Astrocyte (in vitro differentiated cells and primary cell): Measurements from ENCODE around the gene TTC23L. TPM values are rescaled to one million over a fixed set of nuclear protein-coding genes. Genes with fewer than 3 reads are reported as not detected.
"Not testable (repeated sequence)": the region's sequence is repeated elsewhere in the genome, so short reads cannot be mapped to it uniquely, and the experiment has no call there.

Experiments used
- DNase-seq: peaks from one replicate; pipeline ENCODE4 v3.0.0-alpha.2; 2010; ENCODE audit warnings: low read depth
- FAIRE-seq: peaks from 2 replicates; lab custom pipeline; 2011; peaks lifted over from hg19 to GRCh38; lab: Jason Lieb, UNC
- H2AFZ ChIP-seq: 2 replicates; pipeline ENCODE4 v1.6.0; 2012; ENCODE audit warnings: low read depth, low read length, inconsistent platforms
- H3K27ac ChIP-seq: 2 replicates; pipeline ENCODE4 v1.5.1; 2011; ENCODE audit warnings: low read depth, low read length, inconsistent platforms
- H3K27me3 ChIP-seq: 2 replicates; pipeline ENCODE4 v1.6.0; 2011; ENCODE audit warnings: low read length, inconsistent platforms; ENCODE audit not compliant: insufficient read depth
- H3K36me3 ChIP-seq: 2 replicates; pipeline ENCODE4 v1.5.1; 2011; ENCODE audit warnings: low read length, inconsistent platforms; ENCODE audit not compliant: insufficient read depth
- H3K4me1 ChIP-seq: 2 replicates; pipeline ENCODE4 v1.5.1; 2011; ENCODE audit warnings: low read length, inconsistent platforms; ENCODE audit not compliant: insufficient read depth
- H3K4me2 ChIP-seq: 2 replicates; pipeline ENCODE4 v1.6.0; 2012; ENCODE audit warnings: low read length, inconsistent platforms
- H3K4me3 ChIP-seq: 2 replicates; pipeline ENCODE4 v1.5.1; 2011; ENCODE audit warnings: low read depth, mild to moderate bottlenecking, low read length, inconsistent platforms; ENCODE audit not compliant: insufficient read depth
- H3K79me2 ChIP-seq: 2 replicates; pipeline ENCODE4 v1.6.0; 2012; ENCODE audit warnings: mild to moderate bottlenecking, low read length, inconsistent platforms; ENCODE audit not compliant: insufficient read depth
- H3K9ac ChIP-seq: 2 replicates; pipeline ENCODE4 v1.6.0; 2012; ENCODE audit warnings: mild to moderate bottlenecking, low read length, inconsistent platforms
- H3K9me3 ChIP-seq: 2 replicates; pipeline ENCODE4 v1.5.1; 2012; ENCODE audit warnings: low read depth, mild to moderate bottlenecking, low read length, inconsistent platforms; ENCODE audit not compliant: insufficient read depth
- H4K20me1 ChIP-seq: 2 replicates; pipeline ENCODE4 v1.6.0; 2012; ENCODE audit warnings: low read length, inconsistent platforms; ENCODE audit not compliant: insufficient read depth
- H3K27ac Mint-ChIP-seq: one replicate; pipeline ENCODE4 v1.8.0; 2021; ENCODE audit warnings: mild to moderate bottlenecking, mixed read lengths; ENCODE audit not compliant: unreplicated experiment
- H3K27me3 Mint-ChIP-seq: one replicate; pipeline ENCODE4 v1.8.0; 2021; ENCODE audit warnings: low read depth, mixed read lengths; ENCODE audit not compliant: unreplicated experiment
- H3K36me3 Mint-ChIP-seq: one replicate; pipeline ENCODE4 v1.8.0; 2021; ENCODE audit warnings: low read depth, mixed read lengths; ENCODE audit not compliant: unreplicated experiment
- H3K4me1 Mint-ChIP-seq: one replicate; pipeline ENCODE4 v1.8.0; 2021; ENCODE audit warnings: low read depth, mixed read lengths; ENCODE audit not compliant: unreplicated experiment
- H3K4me3 Mint-ChIP-seq: one replicate; pipeline ENCODE4 v1.8.0; 2021; ENCODE audit warnings: mild to moderate bottlenecking, moderate library complexity, mixed read lengths; ENCODE audit not compliant: unreplicated experiment
- H3K9me3 Mint-ChIP-seq: one replicate; pipeline ENCODE4 v1.8.0; 2021; ENCODE audit warnings: mild to moderate bottlenecking, mixed read lengths; ENCODE audit not compliant: unreplicated experiment
- EZH2 ChIP-seq: IDR thresholded peaks from 2 replicates; pipeline ENCODE4 v1.6.1; 2012; ENCODE audit warnings: mild to moderate bottlenecking, low read length, inconsistent platforms; ENCODE audit not compliant: insufficient read depth
- total RNA-seq: library from RNA; stranded (reverse); gene quantifications from 2 replicates; pipeline ENCODE4 v1.2.1, GENCODE V29; 2021
- TF ChIP-seq, protein P1 (sequence below): IDR thresholded peaks from 2 replicates; pipeline ENCODE4 v1.5.1; 2011; ENCODE audit warnings: low read depth, mild to moderate bottlenecking, inconsistent platforms, low read length, moderate library complexity; ENCODE audit not compliant: insufficient read depth

TTC23L gene
- total RNA-seq, 1 donor from 2014 or later: 0.16 TPM

- no peak overlapping the region for H3K9ac ChIP-seq
- FAIRE-seq (no peak), DNase-seq (no peak)
- peaks cover 22% of the 10 kb centered on the region for H3K4me1 ChIP-seq
- H3K4me1 Mint-ChIP-seq: peaks cover 18% of the 10 kb centered on the region
- no peaks in the 10 kb centered on the region for H3K9me3 Mint-ChIP-seq
- H3K36me3 ChIP-seq: peaks cover 18% of the 10 kb centered on the region
- H3K9me3 ChIP-seq: no peaks in the 10 kb centered on the region
- H3K4me3 Mint-ChIP-seq: no peak overlapping the region
- H3K79me2 ChIP-seq: peaks cover 80% of the 10 kb centered on the region
- peaks cover 8% of the 10 kb centered on the region for H4K20me1 ChIP-seq
- H3K36me3 Mint-ChIP-seq: peaks cover 5% of the 10 kb centered on the region
- H3K27ac ChIP-seq: no peak overlapping the region
- no peak overlapping the region for H3K27ac Mint-ChIP-seq
- H2AFZ ChIP-seq: no peak overlapping the region
- TF ChIP-seq, protein P1, sequence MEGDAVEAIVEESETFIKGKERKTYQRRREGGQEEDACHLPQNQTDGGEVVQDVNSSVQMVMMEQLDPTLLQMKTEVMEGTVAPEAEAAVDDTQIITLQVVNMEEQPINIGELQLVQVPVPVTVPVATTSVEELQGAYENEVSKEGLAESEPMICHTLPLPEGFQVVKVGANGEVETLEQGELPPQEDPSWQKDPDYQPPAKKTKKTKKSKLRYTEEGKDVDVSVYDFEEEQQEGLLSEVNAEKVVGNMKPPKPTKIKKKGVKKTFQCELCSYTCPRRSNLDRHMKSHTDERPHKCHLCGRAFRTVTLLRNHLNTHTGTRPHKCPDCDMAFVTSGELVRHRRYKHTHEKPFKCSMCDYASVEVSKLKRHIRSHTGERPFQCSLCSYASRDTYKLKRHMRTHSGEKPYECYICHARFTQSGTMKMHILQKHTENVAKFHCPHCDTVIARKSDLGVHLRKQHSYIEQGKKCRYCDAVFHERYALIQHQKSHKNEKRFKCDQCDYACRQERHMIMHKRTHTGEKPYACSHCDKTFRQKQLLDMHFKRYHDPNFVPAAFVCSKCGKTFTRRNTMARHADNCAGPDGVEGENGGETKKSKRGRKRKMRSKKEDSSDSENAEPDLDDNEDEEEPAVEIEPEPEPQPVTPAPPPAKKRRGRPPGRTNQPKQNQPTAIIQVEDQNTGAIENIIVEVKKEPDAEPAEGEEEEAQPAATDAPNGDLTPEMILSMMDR: no peak
- no peak for TF ChIP-seq EZH2
- H3K4me2 ChIP-seq: peak overlapping the region; percentile 90
- no peak overlapping the region for H3K4me3 ChIP-seq
- H3K27me3 Mint-ChIP-seq: no peaks in the 10 kb centered on the region
- H3K27me3 ChIP-seq: no peaks in the 10 kb centered on the region
Observed at GRCh38 chr5:34918025-34918424, 79.1 kb downstream of the TTC23L start.

- peaks cover 21% of the 10 kb centered on the region for H3K4me1 Mint-ChIP-seq
Observed at GRCh38 chr5:34919077-34919476, 80.1 kb downstream of the TTC23L start.

DNA sequence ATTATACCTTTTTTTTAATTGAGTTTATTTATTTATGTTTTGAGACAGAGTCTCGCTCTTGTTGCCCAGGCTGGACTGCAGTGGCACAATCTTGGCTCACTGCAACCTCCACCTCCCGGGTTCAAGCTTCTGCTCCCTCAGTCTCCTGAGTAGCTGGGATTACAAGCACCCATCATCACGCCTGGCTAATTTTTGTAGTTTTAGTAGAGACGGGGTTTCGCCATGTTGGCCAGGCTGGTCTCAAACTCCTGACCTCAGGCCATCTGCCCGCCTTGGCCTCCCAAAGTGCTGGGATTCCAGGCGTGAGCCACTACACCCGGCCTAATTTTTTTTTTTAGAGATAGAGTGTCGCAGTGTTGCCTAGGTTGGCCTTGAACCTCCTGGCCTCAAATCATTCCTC, 84.3 kb downstream of the TTC23L start:
- H3K79me2 ChIP-seq: peaks cover 50% of the 10 kb centered on the region
- peak overlapping the region; percentile 2 for H3K9ac ChIP-seq
- Mint-ChIP-seq H3K4me1 (peaks cover 15% of the 10 kb centered on the region), H3K27ac (peak overlapping the region; percentile 23)
- H3K27me3 ChIP-seq, H3K4me3 ChIP-seq, FAIRE-seq, H3K36me3 Mint-ChIP-seq, H2AFZ ChIP-seq, H3K27me3 Mint-ChIP-seq, DNase-seq, H3K9me3 ChIP-seq, H3K4me3 Mint-ChIP-seq, H4K20me1 ChIP-seq, H3K9me3 Mint-ChIP-seq: not testable (repeated sequence)
- peak overlapping the region; percentile 57 for H3K4me2 ChIP-seq
- H3K27ac ChIP-seq: peak overlapping the region; percentile 61
- H3K36me3 ChIP-seq: peaks cover 42% of the 10 kb centered on the region
- H3K4me1 ChIP-seq: peaks cover 13% of the 10 kb centered on the region

More at GRCh38 chr5:34919077-34919476, 80.1 kb downstream of the TTC23L start:
- no peak overlapping the region for H2AFZ ChIP-seq
- H3K27ac ChIP-seq: no peak overlapping the region
- H3K79me2 ChIP-seq: peaks cover 70% of the 10 kb centered on the region
- H3K9me3 ChIP-seq: no peaks in the 10 kb centered on the region
- no peaks in the 10 kb centered on the region for H3K9me3 Mint-ChIP-seq
- H3K4me1 ChIP-seq: peaks cover 26% of the 10 kb centered on the region
- TF ChIP-seq, protein P1: peak; percentile 11
- no peak for TF ChIP-seq EZH2
- H3K36me3 ChIP-seq: peaks cover 19% of the 10 kb centered on the region
- H3K27me3 ChIP-seq: no peaks in the 10 kb centered on the region
- no peak overlapping the region for H3K9ac ChIP-seq
- no peak overlapping the region for H3K4me2 ChIP-seq
- H3K36me3 Mint-ChIP-seq: peaks cover 7% of the 10 kb centered on the region
- H4K20me1 ChIP-seq: peaks cover 8% of the 10 kb centered on the region
- FAIRE-seq: no peak
- H3K4me3 Mint-ChIP-seq: no peak overlapping the region
- no peak for DNase-seq
- no peaks in the 10 kb centered on the region for H3K27me3 Mint-ChIP-seq
- H3K27ac Mint-ChIP-seq: no peak overlapping the region
- no peak overlapping the region for H3K4me3 ChIP-seq
